Astrocyte (in vitro differentiated cells and primary cell): Measurements from ENCODE around the gene TIGIT. TPM values are rescaled to one million over a fixed set of nuclear protein-coding genes. Genes with fewer than 3 reads are reported as not detected.

Experiments used
- DNase-seq: peaks from one replicate; pipeline ENCODE4 v3.0.0-alpha.2; 2010; ENCODE audit warnings: low read depth
- FAIRE-seq: peaks from 2 replicates; lab custom pipeline; 2011; peaks lifted over from hg19 to GRCh38; lab: Jason Lieb, UNC
- H2AFZ ChIP-seq: 2 replicates; pipeline ENCODE4 v1.6.0; 2012; ENCODE audit warnings: low read depth, low read length, inconsistent platforms
- H3K27ac ChIP-seq: 2 replicates; pipeline ENCODE4 v1.5.1; 2011; ENCODE audit warnings: low read depth, low read length, inconsistent platforms
- H3K27me3 ChIP-seq: 2 replicates; pipeline ENCODE4 v1.6.0; 2011; ENCODE audit warnings: low read length, inconsistent platforms; ENCODE audit not compliant: insufficient read depth
- H3K36me3 ChIP-seq: 2 replicates; pipeline ENCODE4 v1.5.1; 2011; ENCODE audit warnings: low read length, inconsistent platforms; ENCODE audit not compliant: insufficient read depth
- H3K4me1 ChIP-seq: 2 replicates; pipeline ENCODE4 v1.5.1; 2011; ENCODE audit warnings: low read length, inconsistent platforms; ENCODE audit not compliant: insufficient read depth
- H3K4me2 ChIP-seq: 2 replicates; pipeline ENCODE4 v1.6.0; 2012; ENCODE audit warnings: low read length, inconsistent platforms
- H3K4me3 ChIP-seq: 2 replicates; pipeline ENCODE4 v1.5.1; 2011; ENCODE audit warnings: low read depth, mild to moderate bottlenecking, low read length, inconsistent platforms; ENCODE audit not compliant: insufficient read depth
- H3K79me2 ChIP-seq: 2 replicates; pipeline ENCODE4 v1.6.0; 2012; ENCODE audit warnings: mild to moderate bottlenecking, low read length, inconsistent platforms; ENCODE audit not compliant: insufficient read depth
- H3K9ac ChIP-seq: 2 replicates; pipeline ENCODE4 v1.6.0; 2012; ENCODE audit warnings: mild to moderate bottlenecking, low read length, inconsistent platforms
- H3K9me3 ChIP-seq: 2 replicates; pipeline ENCODE4 v1.5.1; 2012; ENCODE audit warnings: low read depth, mild to moderate bottlenecking, low read length, inconsistent platforms; ENCODE audit not compliant: insufficient read depth
- H4K20me1 ChIP-seq: 2 replicates; pipeline ENCODE4 v1.6.0; 2012; ENCODE audit warnings: low read length, inconsistent platforms; ENCODE audit not compliant: insufficient read depth
- H3K27ac Mint-ChIP-seq: one replicate; pipeline ENCODE4 v1.8.0; 2021; ENCODE audit warnings: mild to moderate bottlenecking, mixed read lengths; ENCODE audit not compliant: unreplicated experiment
- H3K27me3 Mint-ChIP-seq: one replicate; pipeline ENCODE4 v1.8.0; 2021; ENCODE audit warnings: low read depth, mixed read lengths; ENCODE audit not compliant: unreplicated experiment
- H3K36me3 Mint-ChIP-seq: one replicate; pipeline ENCODE4 v1.8.0; 2021; ENCODE audit warnings: low read depth, mixed read lengths; ENCODE audit not compliant: unreplicated experiment
- H3K4me1 Mint-ChIP-seq: one replicate; pipeline ENCODE4 v1.8.0; 2021; ENCODE audit warnings: low read depth, mixed read lengths; ENCODE audit not compliant: unreplicated experiment
- H3K4me3 Mint-ChIP-seq: one replicate; pipeline ENCODE4 v1.8.0; 2021; ENCODE audit warnings: mild to moderate bottlenecking, moderate library complexity, mixed read lengths; ENCODE audit not compliant: unreplicated experiment
- H3K9me3 Mint-ChIP-seq: one replicate; pipeline ENCODE4 v1.8.0; 2021; ENCODE audit warnings: mild to moderate bottlenecking, mixed read lengths; ENCODE audit not compliant: unreplicated experiment
- EZH2 ChIP-seq: IDR thresholded peaks from 2 replicates; pipeline ENCODE4 v1.6.1; 2012; ENCODE audit warnings: mild to moderate bottlenecking, low read length, inconsistent platforms; ENCODE audit not compliant: insufficient read depth
- total RNA-seq: library from RNA; stranded (reverse); gene quantifications from 2 replicates; pipeline ENCODE4 v1.2.1, GENCODE V29; 2021
- TF ChIP-seq, protein P1 (sequence below): IDR thresholded peaks from 2 replicates; pipeline ENCODE4 v1.5.1; 2011; ENCODE audit warnings: low read depth, mild to moderate bottlenecking, inconsistent platforms, low read length, moderate library complexity; ENCODE audit not compliant: insufficient read depth

The TIGIT gene
- total RNA-seq, 1 donor from 2014 or later = not detected

GRCh38 chr3:114290911-114291901 lies 2.6 kb upstream of the TIGIT start:
- Mint-ChIP-seq H3K9me3 (no peaks in the 10 kb centered on the region), H3K36me3 (no peaks in the 10 kb centered on the region), H3K27ac (no peak overlapping the region), H3K4me3 (no peak overlapping the region), H3K4me1 (no peaks in the 10 kb centered on the region), H3K27me3 (peaks cover 6% of the 10 kb centered on the region)
- DNase-seq (no peak), FAIRE-seq (no peak)
- H4K20me1 ChIP-seq = no peaks in the 10 kb centered on the region
- H2AFZ ChIP-seq = no peak overlapping the region
- no peak overlapping the region for H3K4me3 ChIP-seq
- TF ChIP-seq, protein P1, sequence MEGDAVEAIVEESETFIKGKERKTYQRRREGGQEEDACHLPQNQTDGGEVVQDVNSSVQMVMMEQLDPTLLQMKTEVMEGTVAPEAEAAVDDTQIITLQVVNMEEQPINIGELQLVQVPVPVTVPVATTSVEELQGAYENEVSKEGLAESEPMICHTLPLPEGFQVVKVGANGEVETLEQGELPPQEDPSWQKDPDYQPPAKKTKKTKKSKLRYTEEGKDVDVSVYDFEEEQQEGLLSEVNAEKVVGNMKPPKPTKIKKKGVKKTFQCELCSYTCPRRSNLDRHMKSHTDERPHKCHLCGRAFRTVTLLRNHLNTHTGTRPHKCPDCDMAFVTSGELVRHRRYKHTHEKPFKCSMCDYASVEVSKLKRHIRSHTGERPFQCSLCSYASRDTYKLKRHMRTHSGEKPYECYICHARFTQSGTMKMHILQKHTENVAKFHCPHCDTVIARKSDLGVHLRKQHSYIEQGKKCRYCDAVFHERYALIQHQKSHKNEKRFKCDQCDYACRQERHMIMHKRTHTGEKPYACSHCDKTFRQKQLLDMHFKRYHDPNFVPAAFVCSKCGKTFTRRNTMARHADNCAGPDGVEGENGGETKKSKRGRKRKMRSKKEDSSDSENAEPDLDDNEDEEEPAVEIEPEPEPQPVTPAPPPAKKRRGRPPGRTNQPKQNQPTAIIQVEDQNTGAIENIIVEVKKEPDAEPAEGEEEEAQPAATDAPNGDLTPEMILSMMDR = peak; percentile 41
- no peak for TF ChIP-seq EZH2
- no peaks in the 10 kb centered on the region for H3K4me1 ChIP-seq
- no peaks in the 10 kb centered on the region for H3K79me2 ChIP-seq
- no peak overlapping the region for H3K4me2 ChIP-seq
- no peaks in the 10 kb centered on the region for H3K27me3 ChIP-seq
- H3K27ac ChIP-seq = no peak overlapping the region
- no peaks in the 10 kb centered on the region for H3K9me3 ChIP-seq
- no peaks in the 10 kb centered on the region for H3K36me3 ChIP-seq
- H3K9ac ChIP-seq = no peak overlapping the region

GRCh38 chr3:114294940-114295480 lies 1.2 kb downstream of the TIGIT start:
- no peak overlapping the region for H3K27ac ChIP-seq
- DNase-seq = no peak
- H3K79me2 ChIP-seq = no peaks in the 10 kb centered on the region
- no peak overlapping the region for H3K4me2 ChIP-seq
- H3K36me3 ChIP-seq = no peaks in the 10 kb centered on the region
- no peaks in the 10 kb centered on the region for H3K9me3 ChIP-seq
- no peak overlapping the region for H3K27ac Mint-ChIP-seq
- peaks cover 6% of the 10 kb centered on the region for H3K27me3 Mint-ChIP-seq
- no peaks in the 10 kb centered on the region for H3K4me1 ChIP-seq
- TF ChIP-seq EZH2 = no peak
- H3K36me3 Mint-ChIP-seq = no peaks in the 10 kb centered on the region
- H3K4me1 Mint-ChIP-seq = no peaks in the 10 kb centered on the region
- no peak overlapping the region for H2AFZ ChIP-seq
- H3K4me3 ChIP-seq = no peak overlapping the region
- no peaks in the 10 kb centered on the region for H3K27me3 ChIP-seq
- FAIRE-seq = no peak
- no peaks in the 10 kb centered on the region for H4K20me1 ChIP-seq
- no peaks in the 10 kb centered on the region for H3K9me3 Mint-ChIP-seq
- no peak overlapping the region for H3K4me3 Mint-ChIP-seq
- H3K9ac ChIP-seq = no peak overlapping the region

GRCh38 chr3:114295946-114296345 lies 2.1 kb downstream of the TIGIT start:
- TF ChIP-seq, protein P1 = no peak
- no peak for TF ChIP-seq EZH2
- Histone ChIP-seq H3K4me2 (no peak overlapping the region), H3K27ac (no peak overlapping the region), H3K4me1 (no peaks in the 10 kb centered on the region), H4K20me1 (no peaks in the 10 kb centered on the region), H3K27me3 (no peaks in the 10 kb centered on the region), H3K9ac (no peak overlapping the region), H3K79me2 (no peaks in the 10 kb centered on the region), H3K9me3 (no peaks in the 10 kb centered on the region), H2AFZ (no peak overlapping the region), H3K4me3 (no peak overlapping the region), H3K36me3 (no peaks in the 10 kb centered on the region)
- FAIRE-seq = no peak
- no peaks in the 10 kb centered on the region for H3K4me1 Mint-ChIP-seq
- no peak for DNase-seq
- no peak overlapping the region for H3K4me3 Mint-ChIP-seq
- peaks cover 6% of the 10 kb centered on the region for H3K27me3 Mint-ChIP-seq
- no peaks in the 10 kb centered on the region for H3K9me3 Mint-ChIP-seq
- no peaks in the 10 kb centered on the region for H3K36me3 Mint-ChIP-seq
- no peak overlapping the region for H3K27ac Mint-ChIP-seq
